ENCODE results near the gene PRKCA.
"Not testable (repeated sequence)": the region's sequence is repeated elsewhere in the genome, so short reads cannot be mapped to it uniquely, and the experiment has no call there.

The PRKCA gene

DNA sequence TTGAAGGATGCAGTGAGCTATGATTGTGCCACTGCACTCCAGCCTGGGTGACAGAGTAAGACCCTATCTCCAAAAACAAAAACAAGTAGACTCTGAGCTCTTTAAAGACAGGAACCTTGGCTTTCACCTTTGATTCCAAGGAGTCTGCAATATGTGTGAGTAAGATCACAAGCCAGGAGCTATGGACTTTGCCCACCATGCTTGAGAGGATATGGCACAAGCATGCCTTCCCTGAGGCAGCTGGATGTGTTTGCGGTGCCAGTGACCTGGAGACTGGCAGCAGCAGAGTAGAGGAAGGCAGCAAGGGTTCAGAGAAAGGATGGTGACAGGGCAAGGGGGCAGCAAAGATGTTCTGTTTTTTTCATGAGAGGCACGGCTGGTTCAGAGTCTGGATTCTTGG, 14.5 kb upstream of the PRKCA start:
- DNase-seq (ENCODE audit: insufficient read length, low spot score) (no peak), FAIRE-seq (no peak)

DNA sequence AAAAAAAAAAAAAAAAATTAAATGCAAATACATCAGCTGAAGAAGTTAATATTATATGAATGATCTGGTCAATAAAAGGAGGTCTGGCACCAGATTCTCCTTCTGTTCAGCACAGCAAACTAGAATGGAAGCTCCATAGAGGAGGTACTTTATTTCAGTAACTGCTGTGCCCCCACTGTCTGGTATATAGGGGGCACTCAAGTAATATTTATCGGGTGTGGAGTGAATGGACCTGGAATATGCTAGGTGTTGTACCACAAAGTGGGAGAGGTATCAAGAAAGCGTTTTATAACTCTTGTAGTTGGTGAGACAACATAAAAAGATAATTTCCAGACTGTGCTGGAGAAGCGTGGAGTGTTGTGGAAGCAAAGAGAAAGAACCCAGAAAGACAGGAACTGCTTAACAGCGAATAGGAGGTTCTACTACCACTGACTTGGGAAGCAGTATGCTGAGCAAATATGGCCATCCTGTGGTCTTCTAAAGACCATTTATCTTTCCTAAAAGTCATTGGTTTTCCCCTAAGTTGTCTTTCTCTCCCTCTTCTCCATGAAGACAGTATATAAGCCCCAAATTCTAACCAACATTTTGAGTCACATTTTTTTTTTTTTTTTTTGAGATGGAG, 12.2 kb upstream of the PRKCA start:
- no peak for FAIRE-seq
- DNase-seq (ENCODE audit: insufficient read length, low spot score), result no peak

DNA sequence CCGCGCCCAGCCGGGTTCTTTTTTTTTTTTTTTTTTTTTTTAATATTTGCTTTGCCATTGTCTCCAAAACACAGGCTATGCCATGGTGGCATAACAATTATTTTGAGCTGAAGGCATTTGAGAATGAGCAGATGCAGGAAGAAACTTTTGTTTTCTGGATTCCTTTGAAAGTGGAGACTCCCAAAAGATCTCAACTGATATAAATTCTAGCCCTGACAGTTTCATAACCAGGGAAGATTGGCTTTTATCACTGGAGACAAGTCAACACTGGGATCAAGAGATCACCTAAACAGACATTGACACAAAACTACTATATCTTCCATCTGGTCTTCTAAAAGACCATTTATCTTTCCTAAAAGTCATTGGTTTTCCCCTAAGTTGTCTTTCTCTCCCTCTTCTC, 10.1 kb upstream of the PRKCA start:
- no peak for DNase-seq (ENCODE audit: insufficient read length, low spot score)
- no peak for FAIRE-seq

DNA sequence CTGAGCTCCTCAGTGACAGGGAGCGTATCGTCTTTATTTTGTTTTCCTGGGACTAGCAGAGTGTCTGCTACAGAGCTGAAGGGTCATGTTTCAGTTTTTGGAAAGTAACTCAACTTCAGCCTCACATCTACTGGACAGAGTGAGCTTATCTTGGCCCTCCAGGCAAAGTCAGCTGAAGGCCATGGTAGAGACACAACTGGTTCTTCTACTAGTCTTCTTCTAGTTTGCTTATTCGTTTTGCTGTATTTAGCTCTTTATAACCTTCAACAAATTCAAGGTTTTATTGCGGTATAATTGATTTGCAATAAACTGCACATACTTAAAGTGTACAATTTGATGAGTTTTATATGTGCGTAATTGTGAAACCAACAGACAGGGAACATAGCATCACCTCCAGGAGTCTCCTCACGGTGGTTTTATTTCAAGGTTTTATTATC, 6.1 kb upstream of the PRKCA start:
- FAIRE-seq (no peak), DNase-seq (ENCODE audit: insufficient read length, low spot score) (no peak)

DNA sequence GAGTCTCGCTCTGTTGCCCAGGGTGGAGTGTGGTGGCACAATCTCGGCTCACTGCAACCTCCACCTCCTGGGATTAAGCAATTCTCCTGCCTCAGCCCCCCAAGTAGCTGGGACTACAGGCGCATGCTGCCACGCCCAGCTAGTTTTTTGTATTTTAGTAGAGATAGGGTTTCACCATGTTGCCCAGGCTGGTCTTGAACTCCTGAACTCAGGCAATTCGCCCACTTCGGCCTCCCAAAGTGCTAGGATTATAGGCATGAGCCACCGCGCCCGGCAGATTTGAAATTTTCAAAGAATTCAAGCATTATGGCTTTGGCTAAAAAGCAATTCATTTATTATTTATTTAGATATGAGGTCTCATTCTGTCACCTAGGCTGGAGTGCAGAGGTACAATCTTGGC, 5.0 kb upstream of the PRKCA start:
- DNase-seq (ENCODE audit: insufficient read length, low spot score), result not testable (repeated sequence)

DNA sequence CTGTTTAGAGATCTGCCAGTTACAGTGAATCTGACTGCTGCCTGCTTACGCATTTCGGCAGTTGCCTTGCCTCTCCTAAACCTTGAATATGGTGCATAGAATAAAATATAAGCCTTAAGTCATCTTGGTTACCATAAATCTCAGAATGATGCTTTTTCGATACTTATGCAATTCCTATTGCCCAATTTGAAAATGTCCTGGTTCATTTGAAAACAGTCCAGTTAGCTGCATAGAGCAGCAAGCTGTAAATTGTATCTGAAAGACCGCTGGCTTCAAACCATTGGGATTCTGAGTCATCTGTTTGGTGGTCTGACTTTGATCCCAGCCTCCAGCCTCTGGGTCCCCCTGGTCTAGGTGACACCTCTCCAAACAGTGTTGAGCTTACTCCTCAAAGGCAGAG, 2.7 kb upstream of the PRKCA start:
- no peak for DNase-seq (ENCODE audit: insufficient read length, low spot score)
- FAIRE-seq, result no peak

More for the DNA sequence above, 5.0 kb upstream of the PRKCA start:
- not testable (repeated sequence) for FAIRE-seq

DNA sequence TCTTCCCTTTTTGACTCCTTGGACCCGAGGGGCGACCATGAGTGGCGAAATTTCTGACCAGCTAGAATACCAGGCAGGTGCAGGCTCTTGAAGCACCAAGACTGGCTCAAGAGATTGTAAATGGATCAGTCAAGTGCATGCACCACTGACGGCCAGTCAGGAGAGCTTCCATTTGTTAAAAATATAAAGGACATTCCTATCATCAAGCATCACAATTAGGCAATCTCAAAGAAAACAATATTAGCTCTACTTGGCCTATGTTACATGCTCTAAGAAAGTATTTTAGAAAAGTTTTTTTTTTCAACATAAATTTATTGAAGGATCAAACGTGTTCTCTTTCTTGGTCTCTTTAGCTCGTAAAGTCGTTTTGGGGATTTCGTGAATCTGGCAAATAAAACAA, 1.5 kb upstream of the PRKCA start:
- FAIRE-seq, result no peak

DNA sequence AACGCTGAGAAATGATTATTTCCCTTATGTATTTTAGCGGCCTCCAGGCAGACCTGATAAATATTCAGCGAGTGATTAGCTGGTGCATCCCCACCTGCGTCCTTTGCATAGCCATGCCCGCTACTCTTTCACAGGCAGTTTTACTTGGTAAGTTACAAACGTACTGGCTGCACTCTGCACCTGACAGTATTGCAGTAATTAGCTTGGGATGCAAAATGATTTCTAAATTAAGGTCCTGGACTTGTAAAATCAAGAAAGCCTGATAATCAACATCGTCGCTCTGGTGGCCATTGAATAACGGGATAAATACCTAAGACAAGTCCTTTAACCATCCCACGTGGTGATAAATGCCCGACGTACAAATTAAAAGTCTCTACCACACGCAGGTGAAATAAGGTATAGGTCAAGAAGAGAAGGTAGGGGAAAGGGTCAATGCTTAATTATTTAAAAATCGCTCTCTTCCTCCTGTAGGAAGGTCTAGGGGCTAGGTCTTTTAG, 998 bp upstream of the PRKCA start:
- FAIRE-seq (no peak), DNase-seq (ENCODE audit: insufficient read length, low spot score) (no peak)

More for the DNA sequence above, 1.5 kb upstream of the PRKCA start:
- no peak for DNase-seq (ENCODE audit: insufficient read length, low spot score)

DNA sequence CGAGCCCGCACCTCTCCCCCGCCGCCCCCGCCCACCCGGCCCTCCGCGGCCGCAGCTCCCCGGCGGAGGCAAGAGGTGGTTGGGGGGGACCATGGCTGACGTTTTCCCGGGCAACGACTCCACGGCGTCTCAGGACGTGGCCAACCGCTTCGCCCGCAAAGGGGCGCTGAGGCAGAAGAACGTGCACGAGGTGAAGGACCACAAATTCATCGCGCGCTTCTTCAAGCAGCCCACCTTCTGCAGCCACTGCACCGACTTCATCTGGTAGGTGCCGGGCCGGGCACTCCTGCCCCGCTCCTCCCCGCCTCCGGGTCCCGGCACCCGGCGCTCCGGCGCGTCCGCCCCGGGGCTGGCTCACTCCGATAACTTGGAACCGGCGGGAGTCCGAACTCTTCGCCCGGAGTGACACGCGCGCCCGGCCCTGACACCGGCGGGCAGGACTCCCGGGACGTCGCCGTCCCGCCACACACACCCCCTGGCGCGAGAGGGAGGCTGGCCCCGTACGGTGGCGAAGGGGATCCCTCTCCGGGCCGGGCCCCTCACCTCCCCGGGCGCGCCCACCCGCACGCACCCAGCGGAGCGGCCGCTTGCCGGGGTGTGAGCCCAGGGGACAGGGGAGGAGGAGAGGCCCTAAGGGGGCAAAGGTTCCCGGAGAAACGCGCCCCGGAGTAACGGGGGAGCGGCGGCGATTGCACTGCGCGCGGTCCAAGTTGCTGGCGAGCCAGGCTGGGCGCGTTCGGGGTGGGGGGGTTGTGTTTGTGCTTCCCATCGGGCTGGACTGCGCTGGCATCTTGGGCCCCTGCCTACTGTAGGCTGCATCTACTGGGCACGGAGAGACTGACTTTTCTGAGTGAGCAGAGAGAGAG, 581 bp downstream of the PRKCA start:
- DNase-seq (ENCODE audit: insufficient read length, low spot score) (peak; percentile 18), FAIRE-seq (no peak)

DNA sequence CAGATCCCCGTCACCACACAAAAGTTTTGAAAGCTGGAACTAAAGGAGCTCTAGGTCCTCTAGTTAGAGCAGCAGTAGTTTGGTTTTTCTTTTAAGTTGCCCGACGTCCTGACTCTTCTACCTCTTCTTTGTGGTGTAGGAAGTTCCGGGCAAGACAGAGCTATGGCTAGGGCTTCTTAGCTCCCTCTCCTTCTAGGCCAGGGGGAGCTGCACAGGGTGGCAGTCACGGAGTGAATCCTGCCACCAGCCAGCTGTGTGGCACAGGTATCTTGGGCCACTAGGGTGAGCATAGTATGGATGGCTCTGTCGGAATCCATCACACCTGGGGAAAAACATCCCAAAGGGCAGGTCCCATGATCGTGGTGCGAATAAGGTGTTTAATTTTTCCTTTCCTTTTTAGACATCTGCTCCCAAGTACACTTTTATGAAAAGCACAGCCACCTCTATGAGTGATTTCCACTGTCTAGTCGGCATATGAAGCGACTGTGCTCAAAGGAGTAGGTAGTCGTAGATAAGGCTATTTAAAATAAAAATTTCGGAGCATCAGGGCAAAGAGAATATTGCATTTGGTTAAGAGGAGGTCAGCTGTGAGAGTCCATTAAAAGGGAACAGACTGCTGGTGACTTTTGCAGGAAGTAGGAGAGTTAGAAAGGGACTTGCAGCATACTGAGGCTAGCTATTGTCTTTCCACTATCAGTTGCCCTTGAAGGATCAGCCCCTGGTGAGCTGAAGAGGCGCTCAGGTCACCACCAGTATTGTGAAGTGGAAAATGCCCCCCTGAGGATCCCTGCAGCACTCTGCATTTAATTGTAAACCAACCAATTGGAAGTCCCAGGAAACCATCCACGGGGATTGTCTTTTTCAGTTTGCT, 2.1 kb downstream of the PRKCA start:
- no peak for FAIRE-seq

DNA sequence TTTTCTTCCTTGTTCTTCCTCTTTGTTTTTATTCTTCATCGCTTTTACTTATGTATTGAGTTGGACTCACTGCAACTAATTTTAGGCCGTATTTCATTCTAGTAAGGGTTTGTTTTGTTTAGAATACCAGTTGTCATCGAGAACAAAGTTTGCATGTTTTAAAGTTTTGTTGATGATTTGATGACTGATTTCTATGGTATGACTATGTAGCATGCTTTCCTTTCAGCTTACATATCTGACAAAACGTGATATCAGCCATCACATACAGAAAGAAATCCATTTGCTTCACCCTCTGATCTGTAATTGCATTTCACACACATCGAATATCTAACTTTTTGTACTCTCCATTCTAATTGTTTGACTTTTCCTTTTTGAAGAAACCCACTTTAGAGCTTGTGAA, 4.0 kb downstream of the PRKCA start:
- DNase-seq (ENCODE audit: insufficient read length, low spot score), result no peak
- FAIRE-seq, result no peak

More for the DNA sequence above, 2.1 kb downstream of the PRKCA start:
- no peak for DNase-seq (ENCODE audit: insufficient read length, low spot score)

DNA sequence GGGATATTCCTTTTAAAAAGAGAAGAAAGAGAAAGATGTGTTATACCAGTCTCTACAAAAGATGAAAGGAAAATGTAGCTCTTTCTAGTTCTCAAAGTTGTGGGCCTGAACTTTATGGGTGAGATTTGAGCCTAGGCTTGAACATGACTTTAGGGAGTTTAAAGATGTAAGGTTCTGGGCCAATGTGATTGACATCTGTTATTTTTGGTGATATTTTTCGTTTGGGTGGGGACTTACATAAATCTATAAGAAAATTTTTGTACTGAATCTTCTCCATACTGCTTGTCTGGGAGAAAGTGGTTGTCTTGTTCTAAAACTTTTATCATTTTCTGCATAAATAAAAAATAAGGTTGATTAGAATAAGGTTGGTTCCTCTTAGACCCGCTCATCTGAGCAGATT, 4.8 kb downstream of the PRKCA start:
- FAIRE-seq, result no peak
- DNase-seq (ENCODE audit: insufficient read length, low spot score), result no peak

DNA sequence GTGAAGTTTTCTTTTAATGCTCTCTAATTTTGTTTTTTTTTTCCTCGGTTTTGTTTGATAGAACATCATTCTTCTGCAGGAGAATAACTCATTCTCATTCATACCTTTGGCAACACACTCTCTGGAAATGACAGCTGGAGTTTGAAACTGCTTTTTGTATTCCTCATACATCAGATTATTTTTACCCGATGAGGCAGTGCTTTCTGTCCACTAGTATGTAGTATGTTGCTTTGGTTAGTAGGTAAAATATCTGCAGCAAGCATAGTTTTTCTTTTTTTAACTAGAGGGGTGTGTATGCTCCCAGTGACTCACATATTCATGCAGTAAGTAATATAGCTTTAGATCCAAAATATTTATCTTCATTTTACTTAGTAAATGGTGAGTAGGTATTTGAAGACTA, 6.4 kb downstream of the PRKCA start:
- DNase-seq (ENCODE audit: insufficient read length, low spot score) (no peak), FAIRE-seq (no peak)

DNA sequence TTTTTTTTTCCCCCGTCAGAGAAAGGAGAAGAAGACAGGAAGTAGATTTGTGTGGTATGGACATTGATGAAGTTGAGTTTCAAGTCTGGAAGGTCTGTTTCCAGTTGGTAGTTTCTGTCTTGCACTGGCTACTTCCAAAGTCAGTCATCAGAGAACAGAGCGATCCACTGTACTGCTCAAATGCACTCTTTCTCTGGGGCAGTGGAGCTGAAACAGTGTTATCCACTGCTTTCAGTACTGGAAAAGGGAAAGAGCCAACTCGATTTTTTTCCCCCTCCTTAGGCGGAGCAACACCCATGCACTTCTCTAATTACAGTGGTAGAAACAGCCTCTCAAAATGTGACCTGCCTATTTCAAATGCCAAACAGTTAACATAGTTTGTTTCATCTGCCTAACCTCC, 7.4 kb downstream of the PRKCA start:
- no peak for DNase-seq (ENCODE audit: insufficient read length, low spot score)
- FAIRE-seq, result no peak

DNA sequence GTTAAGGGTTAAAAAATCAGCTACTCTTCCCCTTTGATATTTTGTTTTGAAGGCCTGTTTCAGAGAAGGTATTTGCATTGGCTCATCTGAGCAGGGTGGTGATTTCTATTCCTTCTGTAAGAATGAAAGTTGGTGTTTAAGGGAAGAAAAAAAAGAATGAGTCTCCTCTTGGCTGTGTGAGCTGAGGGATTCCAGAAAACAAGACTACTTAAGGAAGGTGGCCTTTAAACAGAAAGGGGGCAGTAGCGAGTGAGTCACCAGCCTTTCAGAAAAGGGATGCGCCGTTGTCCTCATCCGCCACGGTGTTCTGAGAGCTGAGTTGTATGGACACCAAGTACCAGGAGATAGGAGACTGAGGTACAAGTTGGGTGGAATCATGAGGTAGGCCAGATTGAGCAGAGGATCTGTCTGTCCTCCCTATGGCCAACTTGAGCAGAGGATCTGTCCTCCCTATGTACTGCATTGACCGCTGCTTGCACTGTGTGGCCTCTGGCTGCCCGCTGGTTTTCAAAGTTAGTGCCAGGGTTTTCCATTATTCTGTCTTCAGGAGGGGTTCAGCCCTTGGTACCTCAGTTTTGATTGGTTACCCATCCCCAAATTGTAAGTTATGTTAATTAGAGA, 8.2 kb downstream of the PRKCA start:
- FAIRE-seq (no peak), DNase-seq (ENCODE audit: insufficient read length, low spot score) (no peak)

DNA sequence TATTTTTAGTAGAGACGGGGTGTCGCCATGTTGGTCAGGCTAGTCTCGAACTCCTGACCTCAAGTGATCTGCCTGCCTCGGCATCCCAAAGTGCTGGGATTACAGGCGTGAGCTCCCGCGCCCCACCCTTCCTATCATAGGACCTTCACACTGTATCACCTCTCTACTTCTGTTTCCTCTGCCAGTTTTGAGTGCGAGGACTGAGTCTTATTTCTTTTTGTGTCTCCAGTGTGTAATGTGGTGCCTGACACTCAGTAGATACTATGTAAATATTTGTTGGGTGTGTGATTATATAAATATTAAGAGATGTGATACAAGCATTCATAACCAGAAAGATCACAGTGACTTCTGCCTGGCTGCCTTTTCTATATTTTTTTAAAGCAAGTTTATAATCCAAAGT, 10.5 kb downstream of the PRKCA start:
- no peak for FAIRE-seq
- no peak for DNase-seq (ENCODE audit: insufficient read length, low spot score)

DNA sequence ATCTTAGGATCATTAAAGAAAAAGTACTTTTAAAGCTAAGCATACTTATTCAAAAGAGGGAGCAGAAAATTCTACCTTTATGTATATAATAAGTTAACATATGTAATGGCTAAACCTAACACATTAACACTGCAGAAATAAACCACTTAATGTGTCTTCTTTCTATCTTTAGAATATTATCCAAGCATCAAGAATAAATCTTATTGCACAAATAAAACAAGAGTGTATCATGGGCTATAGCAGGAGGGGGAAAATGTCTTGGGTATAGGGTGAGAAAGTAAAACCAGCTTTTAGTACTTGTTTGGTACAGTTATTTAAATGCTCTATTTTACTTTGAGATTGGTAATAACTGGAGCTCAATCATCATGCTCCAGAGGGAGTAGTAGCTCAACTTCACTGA, 10.9 kb downstream of the PRKCA start:
- no peak for FAIRE-seq
- DNase-seq (ENCODE audit: insufficient read length, low spot score), result no peak

DNA sequence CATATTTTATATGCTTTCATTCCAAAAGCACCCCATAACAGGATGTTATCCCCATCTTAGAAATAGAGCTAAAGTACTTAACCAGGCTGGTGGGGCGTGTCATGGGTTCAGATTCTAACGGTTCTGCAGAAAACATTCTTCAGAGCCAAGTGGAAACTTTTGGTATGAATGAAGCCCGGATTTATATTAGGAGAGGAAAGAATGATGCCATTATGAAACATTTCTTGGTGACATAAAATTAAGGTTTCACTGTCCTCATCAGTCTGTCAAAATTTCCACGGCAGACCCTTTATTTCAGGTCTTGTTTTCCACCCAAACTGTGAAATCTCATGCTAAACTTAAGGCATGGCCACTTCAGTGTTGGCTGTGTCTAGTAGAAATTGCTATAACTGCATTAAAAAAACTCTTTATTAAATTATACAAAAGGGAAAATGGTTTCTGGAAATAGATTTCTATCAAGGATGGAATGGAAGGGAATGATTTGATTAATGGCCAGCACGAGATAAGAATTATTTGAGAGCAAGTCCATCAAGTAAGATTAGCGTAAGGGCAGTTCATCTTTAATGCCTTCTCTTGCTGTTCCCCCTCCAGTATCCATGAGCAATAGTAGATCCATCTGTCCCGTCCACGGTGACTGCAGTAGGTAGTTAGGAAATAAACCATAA, 11.7 kb downstream of the PRKCA start:
- DNase-seq (ENCODE audit: insufficient read length, low spot score), result no peak
- no peak for FAIRE-seq

DNA sequence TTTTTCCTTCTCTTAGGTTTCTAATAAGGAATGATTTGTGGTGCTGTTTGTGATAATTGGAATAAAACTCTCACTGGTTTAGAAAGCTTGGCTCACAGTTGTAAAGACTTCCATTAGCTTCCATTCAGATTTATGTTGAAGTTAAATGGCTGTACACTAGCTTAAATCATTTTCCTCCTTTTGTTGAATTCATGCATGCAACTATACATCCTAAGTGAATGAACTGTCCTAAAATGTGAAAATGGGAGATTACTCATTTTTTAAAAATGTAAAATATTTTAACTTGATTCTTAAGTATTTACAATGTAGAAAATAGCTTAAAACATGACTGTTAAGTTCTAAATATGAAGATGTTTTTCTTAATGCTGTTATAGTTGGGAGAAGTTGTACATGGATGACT, 15.2 kb downstream of the PRKCA start:
- FAIRE-seq (no peak), DNase-seq (ENCODE audit: insufficient read length, low spot score) (no peak)

DNA sequence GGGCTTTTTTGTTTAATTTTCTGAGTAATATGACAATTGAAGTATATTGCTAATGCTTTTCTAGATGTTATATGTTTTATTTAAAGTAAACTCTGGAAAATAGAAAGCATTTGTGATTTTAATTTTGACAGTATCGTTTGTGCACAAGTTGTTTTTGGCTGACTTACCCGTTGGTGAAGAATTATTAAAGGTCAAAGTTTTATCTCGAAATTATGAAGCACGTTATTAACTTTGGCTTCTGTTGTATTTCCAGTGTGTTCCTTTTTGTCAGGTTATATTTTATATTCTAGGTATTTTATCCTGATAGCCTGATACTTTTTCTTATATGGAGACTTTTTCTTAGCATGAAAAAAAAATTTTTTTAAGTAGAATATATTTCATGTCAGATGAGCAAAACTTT, 16.8 kb downstream of the PRKCA start:
- DNase-seq (ENCODE audit: insufficient read length, low spot score) (no peak), FAIRE-seq (no peak)
